Vagina (tissue), 2 donors: ENCODE measurements around the gene S100PBP.

Source experiments
- CTCF ChIP-seq, 3 experiments: fragments of 450-650 bp in 2 of 3; fragments of 200-600 bp in 1 of 3; sonication (generic) in 1 of 3; IDR thresholded peaks; one replicate each; pipeline ENCODE4 v1.5.1; 2017 to 2019; ENCODE audit warnings: antibody characterized with exemption in 3 of 3, mild to moderate bottlenecking in 2 of 3, moderate library complexity in 2 of 3
- POLR2A ChIP-seq, 2 donors: fragments of 450-650 bp; IDR thresholded peaks; one replicate each; pipeline ENCODE4 v1.6.1; 2017; ENCODE audit warnings: antibody characterized with exemption in 2 of 2, mild to moderate bottlenecking in 2 of 2, moderate library complexity in 2 of 2

- TF ChIP-seq CTCF (IDR thresholded peaks at IDR 0.05) (no peak), POLR2A (IDR thresholded peaks at IDR 0.05) (no peak)
These were observed 79.9 kb downstream of the S100PBP start for GRCh38 chr1:32897082-32898049.
